GM18505 (cell line): ENCODE data around the gene ZFC3H1.

Experiments used
- ATAC-seq: cut with Tn5 transposase; IDR thresholded peaks from one replicate; pipeline ENCODE4 v1.9.1; 2021; ENCODE audit not compliant: unreplicated experiment
- POLR2A ChIP-seq: IDR thresholded peaks from 4 replicates; pipeline ENCODE4 v1.6.1; 2011; ENCODE audit warnings: borderline replicate concordance; ENCODE audit not compliant: insufficient read depth, insufficient read length; ENCODE audit errors: extremely low read depth

ZFC3H1 gene

GRCh38 chr12:71640316-71640715 is 23.3 kb downstream of the ZFC3H1 start:
- no peak for ATAC-seq
- no peak for TF ChIP-seq POLR2A

- no peak for TF ChIP-seq POLR2A
- peak; percentile 45 for ATAC-seq
These were observed 24.3 kb downstream of the ZFC3H1 start for GRCh38 chr12:71639341-71639760.

GRCh38 chr12:71638499-71638898 is 25.1 kb downstream of the ZFC3H1 start:
- ATAC-seq, result no peak
- TF ChIP-seq POLR2A, result no peak

- TF ChIP-seq POLR2A, result no peak
- no peak for ATAC-seq
These were observed 26.9 kb downstream of the ZFC3H1 start for GRCh38 chr12:71636704-71637115.

- no peak for TF ChIP-seq POLR2A
- no peak for ATAC-seq
These were observed 36.1 kb downstream of the ZFC3H1 start for GRCh38 chr12:71627438-71628002.

- TF ChIP-seq POLR2A, result no peak
- ATAC-seq, result no peak
These were observed 36.9 kb downstream of the ZFC3H1 start for GRCh38 chr12:71626768-71627167.

- TF ChIP-seq POLR2A, result no peak
- peak; percentile 70 for ATAC-seq
These were observed 37.5 kb downstream of the ZFC3H1 start for GRCh38 chr12:71626098-71626497.

GRCh38 chr12:71625476-71625875 is 38.2 kb downstream of the ZFC3H1 start:
- ATAC-seq, result no peak
- TF ChIP-seq POLR2A, result no peak

- ATAC-seq, result no peak
These were observed 41.7 kb downstream of the ZFC3H1 start for GRCh38 chr12:71621938-71622337.

GRCh38 chr12:71610031-71610795 is 53.4 kb downstream of the ZFC3H1 start:
- no peak for ATAC-seq
- no peak for TF ChIP-seq POLR2A

More at GRCh38 chr12:71621938-71622337, 41.7 kb downstream of the ZFC3H1 start:
- no peak for TF ChIP-seq POLR2A

GRCh38 chr12:71607494-71608330 is 55.9 kb downstream of the ZFC3H1 start:
- TF ChIP-seq POLR2A, result no peak
- no peak for ATAC-seq

GRCh38 chr12:71605039-71605438 is 58.6 kb downstream of the ZFC3H1 start:
- ATAC-seq, result no peak

GRCh38 chr12:71602761-71603577 is 60.7 kb downstream of the ZFC3H1 start:
- no peak for TF ChIP-seq POLR2A
- ATAC-seq, result no peak

More at GRCh38 chr12:71605039-71605438, 58.6 kb downstream of the ZFC3H1 start:
- no peak for TF ChIP-seq POLR2A
